ENCODE results near the gene UBE3C. TPM values are rescaled to one million over a fixed set of nuclear protein-coding genes. Genes with fewer than 3 reads are reported as not detected.
"Not testable (repeated sequence)": the region's sequence is repeated elsewhere in the genome, so short reads cannot be mapped to it uniquely, and the experiment has no call there.

The UBE3C gene
- total and polyA plus RNA-seq, 10 donors: 9.7 to 81.6 (median 59.1) TPM

DNA sequence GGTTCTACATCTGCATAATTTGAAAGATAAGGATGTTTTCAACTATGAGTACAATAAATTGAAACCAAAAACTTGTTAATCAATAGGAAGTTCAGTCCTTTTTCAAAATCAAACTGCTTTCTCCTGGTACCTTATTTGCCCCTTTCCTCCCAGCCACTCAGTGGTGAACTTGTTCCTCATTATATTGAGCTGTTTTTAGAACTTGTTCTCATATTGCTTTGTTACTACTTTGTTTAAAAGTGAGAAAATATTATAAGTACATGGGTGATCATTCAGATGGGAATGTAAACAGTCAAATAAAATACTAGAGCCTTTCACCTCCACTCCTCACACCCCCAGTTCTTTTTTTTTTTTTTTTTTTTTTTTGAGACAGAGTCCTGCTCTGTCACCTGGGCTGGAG is 17.2 kb downstream of the UBE3C start:
- intact Hi-C loops (cut with DNase I; ENCODE audit: low total_unique reads): no loop called here
- no peak for DNase-seq
- Histone ChIP-seq H3K9me3 (no peaks in the 10 kb centered on the region), H3K27ac (no peak overlapping the region), H3K4me3 (no peak overlapping the region), H3K4me1 (peaks cover 0 to 71% (median 22%) of the 10 kb centered on the region in 6 donors), H3K36me3 (peaks cover 0 to 26% (median 0%) of the 10 kb centered on the region in 6 donors), H3K27me3 (replicated peaks in 1 of 7) (no peaks in the 10 kb centered on the region)
- TF ChIP-seq POLR2AphosphoS5 (IDR thresholded peaks at IDR 0.05) (no peak), POLR2A (IDR thresholded peaks at IDR 0.05) (no peak)
- TF ChIP-seq, protein P1, sequence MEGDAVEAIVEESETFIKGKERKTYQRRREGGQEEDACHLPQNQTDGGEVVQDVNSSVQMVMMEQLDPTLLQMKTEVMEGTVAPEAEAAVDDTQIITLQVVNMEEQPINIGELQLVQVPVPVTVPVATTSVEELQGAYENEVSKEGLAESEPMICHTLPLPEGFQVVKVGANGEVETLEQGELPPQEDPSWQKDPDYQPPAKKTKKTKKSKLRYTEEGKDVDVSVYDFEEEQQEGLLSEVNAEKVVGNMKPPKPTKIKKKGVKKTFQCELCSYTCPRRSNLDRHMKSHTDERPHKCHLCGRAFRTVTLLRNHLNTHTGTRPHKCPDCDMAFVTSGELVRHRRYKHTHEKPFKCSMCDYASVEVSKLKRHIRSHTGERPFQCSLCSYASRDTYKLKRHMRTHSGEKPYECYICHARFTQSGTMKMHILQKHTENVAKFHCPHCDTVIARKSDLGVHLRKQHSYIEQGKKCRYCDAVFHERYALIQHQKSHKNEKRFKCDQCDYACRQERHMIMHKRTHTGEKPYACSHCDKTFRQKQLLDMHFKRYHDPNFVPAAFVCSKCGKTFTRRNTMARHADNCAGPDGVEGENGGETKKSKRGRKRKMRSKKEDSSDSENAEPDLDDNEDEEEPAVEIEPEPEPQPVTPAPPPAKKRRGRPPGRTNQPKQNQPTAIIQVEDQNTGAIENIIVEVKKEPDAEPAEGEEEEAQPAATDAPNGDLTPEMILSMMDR (IDR thresholded peaks at IDR 0.05 in 8 of 11, conservative IDR thresholded peaks at IDR 0.05 in 3 of 11): no peak

DNA sequence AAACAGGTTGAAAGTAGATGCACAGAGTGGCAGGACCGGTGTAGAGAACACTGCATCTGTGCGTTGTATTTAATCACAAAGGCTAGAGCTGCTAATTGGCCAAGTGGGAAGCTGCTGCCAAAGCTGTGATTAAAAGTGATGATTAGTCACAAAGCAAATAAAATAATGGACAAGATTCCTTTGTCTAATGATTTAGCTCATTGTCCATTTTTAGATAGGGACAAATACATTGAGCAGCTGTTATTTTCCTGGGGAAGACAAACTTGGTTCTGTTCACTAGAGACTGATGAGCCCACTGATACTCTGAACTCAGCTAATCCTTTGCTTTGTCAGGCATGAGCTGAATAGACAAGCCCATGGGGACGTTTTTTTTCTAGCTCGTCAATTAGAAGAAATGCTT is 19.7 kb downstream of the UBE3C start:
- Histone ChIP-seq H3K36me3 (peaks cover 0 to 23% (median 0%) of the 10 kb centered on the region in 6 donors), H3K4me3 (no peak overlapping the region), H3K27me3 (replicated peaks in 1 of 7) (no peaks in the 10 kb centered on the region), H3K4me1 (peaks cover 0 to 48% (median 6%) of the 10 kb centered on the region in 6 donors), H3K27ac (no peak overlapping the region), H3K9me3 (no peaks in the 10 kb centered on the region)
- intact Hi-C loops (cut with DNase I; ENCODE audit: low total_unique reads): no loop called here
- WGBS, 5 donors: 86 to 94% (median 90%) methylated on average over 4 of the region's 4 CpGs
- TF ChIP-seq, protein P1 (IDR thresholded peaks at IDR 0.05 in 8 of 11, conservative IDR thresholded peaks at IDR 0.05 in 3 of 11): no peak
- TF ChIP-seq POLR2A (IDR thresholded peaks at IDR 0.05): no peak
- no peak for TF ChIP-seq POLR2AphosphoS5 (IDR thresholded peaks at IDR 0.05)
- no peak for DNase-seq

DNA sequence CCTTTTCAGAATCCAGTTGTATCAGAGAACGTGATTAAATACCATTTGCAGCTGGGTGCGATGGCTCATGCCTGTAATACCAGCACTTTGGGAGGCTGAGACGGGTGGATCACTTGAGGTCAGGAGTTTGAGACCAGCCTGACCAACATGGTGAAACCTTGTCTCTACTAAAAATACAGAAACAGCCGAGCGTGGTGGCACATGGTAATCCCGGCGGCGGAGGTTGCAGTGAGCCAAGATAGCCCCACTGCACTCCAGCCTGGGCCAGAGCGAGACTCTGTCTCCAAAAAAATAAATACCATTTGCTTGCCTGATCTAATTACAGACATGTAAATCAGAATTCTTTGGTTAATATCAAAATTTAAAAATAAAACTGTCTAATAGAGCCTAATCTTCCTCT is 20.8 kb downstream of the UBE3C start:
- H3K27me3 ChIP-seq (replicated peaks in 1 of 7); H3K9me3 ChIP-seq; DNase-seq; H3K27ac ChIP-seq; intact Hi-C loops (cut with DNase I; ENCODE audit: low total_unique reads); H3K4me3 ChIP-seq: not testable (repeated sequence)
- WGBS, 5 donors: 92 to 97% (median 96%) methylated on average over 9 of the region's 9 CpGs
- peaks cover 0 to 29% (median 6%) of the 10 kb centered on the region in 6 donors for H3K36me3 ChIP-seq
- peaks cover 0 to 37% (median 5%) of the 10 kb centered on the region in 6 donors for H3K4me1 ChIP-seq

DNA sequence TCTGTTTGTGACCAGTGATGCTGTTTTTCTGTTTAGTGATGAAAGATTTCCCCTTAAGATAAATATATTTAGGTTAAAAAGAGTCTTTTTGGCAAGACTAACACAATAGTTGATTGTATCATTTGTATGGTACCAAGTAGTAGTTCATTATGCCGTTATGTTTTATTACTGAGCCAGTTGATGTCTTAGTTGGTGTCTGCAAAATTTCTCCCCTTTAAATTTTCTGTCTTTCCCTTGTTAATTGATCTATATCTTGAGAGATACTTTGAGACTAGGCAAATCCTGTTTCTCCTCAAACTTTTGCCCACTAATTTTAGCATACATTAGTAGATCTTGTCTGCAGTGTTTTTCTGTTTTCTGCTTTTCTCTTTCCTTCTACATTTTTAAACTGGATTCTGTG is 21.7 kb downstream of the UBE3C start:
- intact Hi-C loops (cut with DNase I; ENCODE audit: low total_unique reads): no loop called here
- Histone ChIP-seq H3K4me3 (no peak overlapping the region), H3K27me3 (replicated peaks in 1 of 7) (no peaks in the 10 kb centered on the region), H3K27ac (no peak overlapping the region), H3K36me3 (peaks cover 0 to 37% (median 15%) of the 10 kb centered on the region in 6 donors), H3K9me3 (peaks cover 0 to 12% (median 8%) of the 10 kb centered on the region in 8 donors), H3K4me1 (peaks cover 0 to 28% (median 1%) of the 10 kb centered on the region in 6 donors)
- no peak for DNase-seq
- TF ChIP-seq POLR2A (IDR thresholded peaks at IDR 0.05) (no peak), POLR2AphosphoS5 (IDR thresholded peaks at IDR 0.05) (no peak)
- TF ChIP-seq, protein P1 (IDR thresholded peaks at IDR 0.05 in 8 of 11, conservative IDR thresholded peaks at IDR 0.05 in 3 of 11): no peak
- WGBS, 5 donors: 86 to 93% (median 91%) methylated on average over 1 of the region's 1 CpG

DNA sequence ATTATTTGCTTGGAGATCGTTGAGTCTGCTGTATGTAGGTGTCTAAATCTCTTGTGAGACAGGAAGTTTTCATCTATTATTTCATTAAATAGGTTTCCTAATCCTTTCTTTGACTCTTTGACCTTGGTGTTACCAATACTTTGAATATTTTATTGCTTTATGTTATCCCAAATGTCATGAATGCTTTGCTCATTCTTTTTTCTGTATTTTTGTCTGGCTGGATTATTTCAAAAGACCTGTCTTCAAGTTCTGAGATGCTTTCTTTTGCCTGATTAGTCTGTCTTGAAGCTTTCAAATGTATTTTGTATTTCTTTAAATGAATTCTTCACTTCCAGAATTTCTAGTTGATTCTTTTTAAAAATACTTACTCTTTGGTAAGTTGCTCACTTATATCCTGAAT is 27.3 kb downstream of the UBE3C start:
- no peaks in the 10 kb centered on the region for H3K27me3 ChIP-seq (replicated peaks in 1 of 7)
- no peak for DNase-seq
- no peak overlapping the region for H3K4me3 ChIP-seq
- no peaks in the 10 kb centered on the region for H3K4me1 ChIP-seq
- TF ChIP-seq POLR2A (IDR thresholded peaks at IDR 0.05): no peak
- TF ChIP-seq, protein P1 (IDR thresholded peaks at IDR 0.05 in 8 of 11, conservative IDR thresholded peaks at IDR 0.05 in 3 of 11): no peak
- TF ChIP-seq POLR2AphosphoS5 (IDR thresholded peaks at IDR 0.05): no peak
- intact Hi-C loops (cut with DNase I; ENCODE audit: low total_unique reads): no loop called here
- no peak overlapping the region for H3K27ac ChIP-seq
- 83 to 95% (median 84%) methylated on average over 1 of the region's 1 CpG for WGBS, 5 donors
- H3K36me3 ChIP-seq: peaks cover 3 to 88% (median 58%) of the 10 kb centered on the region in 6 donors
- H3K9me3 ChIP-seq: peaks cover 4 to 25% (median 19%) of the 10 kb centered on the region in 8 donors

Data from spleen (tissue), 11 donors.